C4-2B (cell line): ENCODE measurements around the gene DDX1.
"Not testable (repeated sequence)": the region's sequence is repeated elsewhere in the genome, so short reads cannot be mapped to it uniquely, and the experiment has no call there.

Experiments used
- H3K27ac ChIP-seq: fragments of 450-650 bp; 2 replicates; pipeline ENCODE4 v1.5.1; 2017
- ZFX ChIP-seq: fragments of 450-650 bp; IDR thresholded peaks from 2 replicates; pipeline ENCODE4 v1.6.1; 2017
- TF ChIP-seq, protein P1 (sequence below): fragments of 450-650 bp; conservative IDR thresholded peaks from 2 replicates; pipeline ENCODE4 v1.5.1; 2017; ENCODE audit warnings: mild to moderate bottlenecking

DDX1 gene

DNA sequence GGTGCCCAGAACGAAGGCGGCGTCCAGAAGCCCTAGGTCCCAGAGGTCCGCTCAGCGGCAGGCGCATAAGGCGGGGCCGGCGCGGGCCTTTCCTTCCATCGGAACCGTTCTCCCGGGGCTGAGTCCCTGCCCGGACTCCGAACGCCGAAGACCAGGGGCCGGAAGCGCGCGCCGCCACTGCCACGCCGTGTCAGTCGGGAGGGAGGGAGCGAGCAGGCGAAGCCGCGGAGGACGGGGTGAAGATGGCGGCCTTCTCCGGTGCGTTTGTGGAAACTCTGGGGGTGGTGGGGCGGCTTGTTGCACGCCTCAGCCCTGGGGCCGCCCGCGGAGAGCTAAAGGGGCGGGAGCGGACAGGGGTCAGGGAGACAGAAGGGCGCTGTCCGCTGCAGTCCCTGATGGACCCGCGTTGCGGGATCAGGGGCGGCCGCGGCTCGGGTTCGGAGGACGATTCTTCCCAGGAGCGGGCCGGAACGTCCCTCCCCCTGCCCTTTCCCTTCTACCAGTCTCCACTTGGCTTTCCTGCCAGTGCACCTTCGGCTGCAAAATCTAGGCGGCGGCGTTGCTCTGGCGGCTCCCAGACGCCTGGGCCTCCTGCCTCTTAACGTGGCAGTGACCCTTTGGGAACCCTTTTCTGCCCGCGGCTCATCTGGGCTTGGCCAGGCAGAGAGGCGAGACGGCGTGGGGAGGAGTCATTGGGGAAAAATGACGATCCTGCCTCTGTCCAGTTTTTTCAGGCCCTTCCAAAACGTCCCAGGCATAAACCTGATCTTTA, at the start of gene DDX1:
Gene DDX1 (plus strand): TSS at position 177 of the 772 bp plus-strand sequence. CDS start 66 bp downstream, at position 243.
- H3K27ac ChIP-seq, result peak within 1 kb of the TSS; percentile 91
- TF ChIP-seq, protein P1, sequence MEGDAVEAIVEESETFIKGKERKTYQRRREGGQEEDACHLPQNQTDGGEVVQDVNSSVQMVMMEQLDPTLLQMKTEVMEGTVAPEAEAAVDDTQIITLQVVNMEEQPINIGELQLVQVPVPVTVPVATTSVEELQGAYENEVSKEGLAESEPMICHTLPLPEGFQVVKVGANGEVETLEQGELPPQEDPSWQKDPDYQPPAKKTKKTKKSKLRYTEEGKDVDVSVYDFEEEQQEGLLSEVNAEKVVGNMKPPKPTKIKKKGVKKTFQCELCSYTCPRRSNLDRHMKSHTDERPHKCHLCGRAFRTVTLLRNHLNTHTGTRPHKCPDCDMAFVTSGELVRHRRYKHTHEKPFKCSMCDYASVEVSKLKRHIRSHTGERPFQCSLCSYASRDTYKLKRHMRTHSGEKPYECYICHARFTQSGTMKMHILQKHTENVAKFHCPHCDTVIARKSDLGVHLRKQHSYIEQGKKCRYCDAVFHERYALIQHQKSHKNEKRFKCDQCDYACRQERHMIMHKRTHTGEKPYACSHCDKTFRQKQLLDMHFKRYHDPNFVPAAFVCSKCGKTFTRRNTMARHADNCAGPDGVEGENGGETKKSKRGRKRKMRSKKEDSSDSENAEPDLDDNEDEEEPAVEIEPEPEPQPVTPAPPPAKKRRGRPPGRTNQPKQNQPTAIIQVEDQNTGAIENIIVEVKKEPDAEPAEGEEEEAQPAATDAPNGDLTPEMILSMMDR, result peak; percentile 11; the same call in 1 of the 2 replicates
- TF ChIP-seq ZFX, result peak; percentile 85

DNA sequence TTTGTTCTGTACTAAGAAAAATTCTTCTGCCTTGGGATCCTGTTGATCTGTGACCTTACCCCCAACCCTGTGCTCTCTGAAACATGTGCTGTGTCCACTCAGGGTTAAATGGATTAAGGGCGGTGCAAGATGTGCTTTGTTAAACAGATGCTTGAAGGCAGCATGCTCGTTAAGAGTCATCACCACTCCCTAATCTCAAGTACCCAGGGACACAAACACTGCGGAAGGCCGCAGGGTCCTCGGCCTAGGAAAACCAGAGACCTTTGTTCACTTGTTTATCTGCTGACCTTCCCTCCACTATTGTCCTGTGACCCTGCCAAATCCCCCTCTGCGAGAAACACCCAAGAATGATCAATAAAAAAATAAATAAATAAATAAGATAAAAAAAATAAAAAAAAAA, 49.4 kb upstream of the DDX1 start:
- not testable (repeated sequence) for H3K27ac ChIP-seq

DNA sequence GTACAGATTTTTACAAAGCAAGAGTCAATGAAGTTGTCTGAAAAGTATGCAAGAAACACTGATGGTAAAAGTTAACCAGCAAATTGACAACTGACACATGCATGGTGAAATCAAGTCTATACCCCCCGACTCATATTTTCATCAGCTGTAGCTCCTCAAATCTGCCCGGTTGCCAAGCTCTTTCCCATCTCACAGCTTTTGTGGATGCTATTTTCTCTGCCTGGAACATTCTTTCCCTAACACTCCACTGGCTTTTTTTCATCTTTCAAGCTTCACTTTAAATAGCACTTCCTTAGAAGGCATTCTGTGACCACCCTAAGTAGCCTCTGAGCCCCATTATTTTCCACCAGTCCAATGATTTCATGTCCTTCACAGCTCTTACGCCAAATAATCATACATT, 48.6 kb upstream of the DDX1 start:
- no peak for TF ChIP-seq ZFX
- TF ChIP-seq, protein P1, result no peak
- no peak overlapping the region for H3K27ac ChIP-seq

DNA sequence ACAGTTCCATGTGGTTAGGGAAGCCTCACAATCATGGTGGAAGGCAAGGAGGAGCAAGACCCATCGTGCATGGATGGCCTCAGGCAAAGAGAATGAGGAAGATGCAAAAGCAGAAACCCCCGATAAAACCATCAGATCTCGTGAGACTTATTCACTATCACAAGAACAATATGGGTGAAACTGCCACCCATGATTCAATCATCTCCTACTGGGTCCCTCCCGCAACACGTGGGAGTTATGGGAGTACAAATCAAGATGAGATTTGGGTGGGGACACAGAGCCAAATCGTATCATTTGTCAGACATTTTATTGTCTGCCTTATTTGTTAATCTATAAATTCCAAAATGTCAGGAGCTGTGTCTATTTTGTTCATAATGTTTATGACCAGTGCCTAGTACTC, 48.1 kb upstream of the DDX1 start:
- no peak overlapping the region for H3K27ac ChIP-seq
- TF ChIP-seq, protein P1, result no peak
- TF ChIP-seq ZFX, result no peak

DNA sequence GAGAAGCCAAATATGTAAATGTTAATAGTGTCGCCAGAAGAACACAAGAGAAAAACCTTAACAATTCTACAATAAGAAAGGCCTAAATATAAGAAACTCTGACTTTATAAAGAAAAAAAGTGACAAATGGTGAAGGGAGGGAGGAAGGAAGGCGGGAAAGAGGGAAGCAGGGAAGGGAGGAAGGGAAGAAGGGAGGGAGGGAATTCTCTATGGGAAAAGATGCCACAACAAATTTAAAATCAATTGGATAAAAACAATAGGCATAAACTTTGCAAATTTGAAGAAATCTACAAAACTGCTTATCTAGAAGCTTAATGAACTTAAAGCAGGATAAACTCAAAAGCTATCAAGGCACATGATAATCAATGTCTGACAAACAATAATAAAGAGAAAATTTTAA, 47.4 kb upstream of the DDX1 start:
- TF ChIP-seq ZFX, result no peak
- TF ChIP-seq, protein P1, result no peak

DNA sequence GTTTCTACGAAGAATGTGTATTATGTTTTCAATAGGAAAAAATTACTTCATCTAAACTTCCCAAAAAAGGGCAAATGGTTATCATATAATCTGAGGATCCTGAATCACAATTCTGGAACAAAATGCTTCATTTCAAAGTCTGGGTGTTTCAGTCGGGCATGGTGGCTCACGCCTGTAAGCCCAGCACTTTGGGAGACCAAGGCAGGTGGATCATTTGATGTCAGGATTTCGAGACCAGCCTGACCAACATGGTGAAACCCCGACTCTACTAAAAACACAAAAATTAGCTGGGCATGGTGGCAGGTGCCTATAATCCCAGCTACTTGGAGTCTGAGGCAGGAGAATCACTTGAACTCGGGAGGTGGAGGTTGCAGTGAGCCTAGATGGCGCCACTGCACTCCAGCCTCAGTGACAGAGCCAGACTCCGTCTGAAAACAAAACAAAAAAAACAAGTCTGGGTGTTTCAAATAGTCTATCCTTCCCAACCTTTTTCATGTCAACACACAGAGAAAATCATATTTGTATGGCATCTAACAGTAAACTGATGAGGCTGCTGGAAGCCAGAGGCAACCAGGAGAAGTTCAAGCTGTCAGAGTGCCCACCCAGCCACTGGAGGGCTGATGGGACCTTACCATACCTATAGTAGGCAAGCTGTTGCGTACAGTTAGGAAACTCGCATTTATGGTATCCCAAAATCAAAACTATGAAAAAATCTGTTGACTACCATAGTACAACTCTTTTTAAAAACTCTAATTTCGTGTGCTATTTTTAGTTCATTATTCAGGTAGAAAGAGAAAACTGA, 45.2 kb upstream of the DDX1 start:
- H3K27ac ChIP-seq, result no peak overlapping the region
- TF ChIP-seq, protein P1, result peak; percentile 73
- no peak for TF ChIP-seq ZFX

More for the DNA sequence above, 47.4 kb upstream of the DDX1 start:
- no peak overlapping the region for H3K27ac ChIP-seq

DNA sequence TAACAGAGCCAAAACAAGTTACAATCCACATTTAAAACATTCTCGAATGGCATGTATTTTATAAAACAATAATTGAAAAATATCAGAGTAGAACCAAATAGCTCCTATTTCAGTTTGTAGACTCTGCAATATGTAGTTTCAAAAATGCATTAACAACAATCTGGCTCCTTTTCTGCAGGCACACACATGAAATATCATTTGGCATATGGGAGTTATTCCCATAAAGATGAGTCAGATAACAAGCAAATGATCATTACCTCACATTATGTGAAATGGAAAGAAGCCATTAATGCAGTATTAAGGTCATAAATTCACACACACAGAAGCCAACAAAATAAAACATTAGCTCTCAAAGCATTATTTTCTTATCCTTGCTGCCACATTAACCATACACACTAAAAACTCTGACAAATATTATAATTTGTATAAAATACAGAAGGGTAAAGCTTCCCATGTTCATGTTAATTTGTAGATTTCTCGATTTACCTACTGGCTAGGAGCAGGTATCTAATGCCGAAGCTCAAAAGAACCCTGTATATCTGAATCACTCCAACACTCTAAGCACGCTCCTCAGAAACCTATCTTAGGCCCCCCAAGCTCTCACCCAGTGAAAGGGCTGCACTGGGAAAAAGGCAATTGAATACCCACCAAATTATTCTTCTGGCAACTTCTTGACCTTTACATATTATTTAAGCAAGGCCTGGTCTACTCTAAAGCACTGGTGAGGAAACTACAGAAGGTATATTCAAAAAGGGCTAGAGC, 44.4 kb upstream of the DDX1 start:
- no peak overlapping the region for H3K27ac ChIP-seq
- TF ChIP-seq ZFX, result no peak
- TF ChIP-seq, protein P1, result no peak
